Progenitor cell of endocrine pancreas (in vitro differentiated cells): ENCODE results near the gene TBXA2R. TPM values are rescaled to one million over a fixed set of nuclear protein-coding genes. Genes with fewer than 3 reads are reported as not detected.

Experiments used
- DNase-seq: peaks from one replicate; pipeline ENCODE4 v3.0.0; 2021; ENCODE audit warnings: low spot score; ENCODE audit not compliant: unreplicated experiment
- H3K27ac Mint-ChIP-seq: 2 replicates; pipeline ENCODE4 v1.8.0; 2021; ENCODE audit warnings: mild to moderate bottlenecking, moderate library complexity, mixed read lengths
- H3K27me3 Mint-ChIP-seq: 2 replicates; pipeline ENCODE4 v1.8.0; 2021; ENCODE audit warnings: mixed read lengths
- H3K36me3 Mint-ChIP-seq: 2 replicates; pipeline ENCODE4 v1.8.0; 2022; ENCODE audit warnings: mixed read lengths; ENCODE audit not compliant: insufficient read depth
- H3K4me1 Mint-ChIP-seq: 2 replicates; pipeline ENCODE4 v1.8.0; 2021; ENCODE audit warnings: low read depth, mixed read lengths
- H3K4me3 Mint-ChIP-seq: 2 replicates; pipeline ENCODE4 v1.8.0; 2021; ENCODE audit warnings: low read depth, mild to moderate bottlenecking, moderate library complexity, mixed read lengths
- H3K9me3 Mint-ChIP-seq: 2 replicates; pipeline ENCODE4 v1.8.0; 2021; ENCODE audit warnings: low read depth, mixed read lengths
- CTCF ChIP-seq: fragments of 200-600 bp; sonication (generic); IDR thresholded peaks from one replicate; pipeline ENCODE4 v1.5.0; 2021; ENCODE audit warnings: antibody characterized with exemption, mild to moderate bottlenecking; ENCODE audit not compliant: unreplicated experiment
- total RNA-seq: library from RNA; stranded (reverse); gene quantifications from 2 replicates; pipeline ENCODE4 v1.2.1, GENCODE V29; 2021

The TBXA2R gene
- total RNA-seq, 1 donor from 2014 or later = not detected

- H3K4me3 Mint-ChIP-seq = no peak overlapping the region
- no peaks in the 10 kb centered on the region for H3K36me3 Mint-ChIP-seq
- H3K4me1 Mint-ChIP-seq = no peaks in the 10 kb centered on the region
- H3K27ac Mint-ChIP-seq = no peak overlapping the region
- no peaks in the 10 kb centered on the region for H3K9me3 Mint-ChIP-seq
- no peak for TF ChIP-seq CTCF
- H3K27me3 Mint-ChIP-seq = peaks cover 31% of the 10 kb centered on the region
- DNase-seq = no peak
Observed at GRCh38 chr19:3591876-3592613, 14.6 kb downstream of the TBXA2R start.

- no peak for DNase-seq
- Mint-ChIP-seq H3K9me3 (no peaks in the 10 kb centered on the region), H3K4me3 (no peak overlapping the region), H3K27me3 (peaks cover 40% of the 10 kb centered on the region), H3K4me1 (no peaks in the 10 kb centered on the region), H3K36me3 (no peaks in the 10 kb centered on the region), H3K27ac (no peak overlapping the region)
- TF ChIP-seq CTCF = no peak
Observed at GRCh38 chr19:3590991-3591659, 15.6 kb downstream of the TBXA2R start.

GRCh38 chr19:3589949-3590348 lies 16.7 kb downstream of the TBXA2R start:
- peaks cover 40% of the 10 kb centered on the region for H3K27me3 Mint-ChIP-seq
- no peak overlapping the region for H3K27ac Mint-ChIP-seq
- no peaks in the 10 kb centered on the region for H3K36me3 Mint-ChIP-seq
- no peak for TF ChIP-seq CTCF
- no peak overlapping the region for H3K4me3 Mint-ChIP-seq
- no peaks in the 10 kb centered on the region for H3K9me3 Mint-ChIP-seq
- DNase-seq = no peak
- no peaks in the 10 kb centered on the region for H3K4me1 Mint-ChIP-seq

GRCh38 chr19:3589439-3589838 lies 17.2 kb downstream of the TBXA2R start:
- Mint-ChIP-seq H3K4me3 (no peak overlapping the region), H3K27me3 (peaks cover 37% of the 10 kb centered on the region), H3K36me3 (no peaks in the 10 kb centered on the region), H3K9me3 (no peaks in the 10 kb centered on the region), H3K4me1 (no peaks in the 10 kb centered on the region), H3K27ac (no peak overlapping the region)
- no peak for DNase-seq
- TF ChIP-seq CTCF = no peak

GRCh38 chr19:3586707-3587346 lies 19.8 kb downstream of the TBXA2R start:
- H3K4me1 Mint-ChIP-seq = no peaks in the 10 kb centered on the region
- peaks cover 44% of the 10 kb centered on the region for H3K27me3 Mint-ChIP-seq
- no peaks in the 10 kb centered on the region for H3K9me3 Mint-ChIP-seq
- TF ChIP-seq CTCF = no peak
- H3K36me3 Mint-ChIP-seq = no peaks in the 10 kb centered on the region
- H3K27ac Mint-ChIP-seq = no peak overlapping the region
- H3K4me3 Mint-ChIP-seq = no peak overlapping the region
- no peak for DNase-seq
